NCI-H128 (cell line): ENCODE measurements around the gene ZMYND10.

Source experiments
- DNase-seq: peaks from one replicate; lab custom pipeline; 2025; ENCODE audit not compliant: unreplicated experiment; lab: John Stamatoyannopoulos, UW

The ZMYND10 gene

DNA sequence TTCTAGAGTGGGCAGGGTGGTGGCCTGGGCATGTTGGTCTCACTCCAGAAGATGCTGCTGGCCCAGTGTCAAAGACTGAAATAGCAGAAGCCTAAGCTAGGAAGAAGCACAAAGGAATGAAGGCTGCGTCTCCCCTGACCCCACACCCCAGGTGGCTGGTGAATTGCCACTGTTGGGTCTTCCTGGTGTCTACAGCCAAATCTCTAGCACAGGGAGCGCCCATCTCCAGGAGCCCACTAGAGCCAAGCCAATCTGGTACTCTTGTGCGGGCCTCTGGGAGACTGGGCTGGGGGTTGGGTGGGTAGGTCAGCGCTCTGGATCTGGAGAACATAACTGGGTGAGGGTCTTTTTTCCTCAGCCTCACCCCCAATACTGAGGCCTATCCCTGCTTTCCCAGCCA is 18.4 kb downstream of the ZMYND10 start:
- DNase-seq = no peak

DNA sequence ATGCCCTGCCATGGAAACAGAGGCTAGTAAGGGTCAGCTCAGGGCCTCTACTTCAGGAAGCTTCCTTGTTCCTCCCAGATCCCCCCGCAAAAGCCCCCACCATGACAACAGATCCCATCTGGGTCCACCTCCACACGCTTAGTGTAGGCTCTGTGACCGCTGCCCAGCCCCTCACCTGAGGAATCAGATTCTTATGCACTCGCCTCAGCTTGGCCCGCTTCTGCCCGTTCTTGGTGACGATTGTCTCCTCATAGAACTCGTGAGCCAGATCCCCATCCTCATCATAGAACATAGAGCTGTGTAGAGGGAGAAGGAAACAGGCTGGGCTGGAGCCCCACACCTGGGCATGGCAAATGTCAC is 19.4 kb downstream of the ZMYND10 start:
- no peak for DNase-seq

- no peak for DNase-seq
These were observed 19.9 kb downstream of the ZMYND10 start for GRCh38 chr3:50325497-50326181.

DNA sequence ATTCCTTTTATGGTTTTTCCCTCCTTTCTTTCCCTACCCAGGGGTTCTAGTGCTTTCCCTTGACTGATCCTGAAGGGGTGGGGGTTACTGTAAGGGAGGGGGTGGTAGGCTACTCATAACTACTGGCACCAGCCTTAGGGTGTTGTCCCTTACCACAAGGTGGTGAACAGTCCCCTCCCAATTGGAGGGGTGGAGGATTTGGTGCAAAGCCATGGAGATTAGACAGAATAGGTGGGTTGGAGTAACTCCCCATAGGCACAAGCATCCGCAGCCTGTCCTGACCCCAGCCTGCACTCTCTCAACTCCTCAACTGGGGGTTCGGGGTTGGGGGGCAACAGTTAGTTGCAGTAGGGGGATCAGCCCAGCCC is 20.4 kb downstream of the ZMYND10 start:
- DNase-seq = no peak

GRCh38 chr3:50324351-50325112 is 21.0 kb downstream of the ZMYND10 start:
- DNase-seq = peak; percentile 32

GRCh38 chr3:50323614-50324199 is 21.8 kb downstream of the ZMYND10 start:
- DNase-seq = no peak

DNA sequence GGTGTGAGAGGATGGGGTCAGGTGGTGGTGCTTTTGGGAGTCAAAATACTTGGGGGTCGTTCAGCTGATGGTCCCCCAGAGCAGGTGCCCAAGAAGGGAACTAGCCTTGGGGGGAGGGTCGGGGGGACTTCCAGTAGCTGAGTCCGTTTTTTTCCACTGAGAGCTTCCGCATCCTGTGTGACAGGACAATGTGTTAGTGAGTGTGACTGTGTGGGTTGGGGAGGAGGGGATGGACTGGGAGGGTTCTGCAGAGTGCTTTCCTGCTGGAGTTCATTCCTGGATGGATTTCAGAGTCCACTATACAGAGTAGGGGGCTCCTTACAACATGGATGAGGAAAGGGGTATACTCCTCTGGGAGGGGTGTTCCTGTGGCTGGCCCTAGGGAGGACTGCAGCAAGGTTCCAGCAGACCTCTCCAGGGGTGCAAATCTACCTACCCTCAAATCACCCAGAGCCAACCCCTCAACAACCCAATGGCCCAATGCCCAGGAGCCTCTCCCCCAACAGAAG is 22.4 kb downstream of the ZMYND10 start:
- DNase-seq = no peak

GRCh38 chr3:50322386-50323091 is 23.0 kb downstream of the ZMYND10 start, which contains the start of gene HYAL2:
HYAL2 (minus strand) TSS chr3:50322745; CDS start chr3:50320489, 2,256 bp downstream.
- DNase-seq = no peak

DNA sequence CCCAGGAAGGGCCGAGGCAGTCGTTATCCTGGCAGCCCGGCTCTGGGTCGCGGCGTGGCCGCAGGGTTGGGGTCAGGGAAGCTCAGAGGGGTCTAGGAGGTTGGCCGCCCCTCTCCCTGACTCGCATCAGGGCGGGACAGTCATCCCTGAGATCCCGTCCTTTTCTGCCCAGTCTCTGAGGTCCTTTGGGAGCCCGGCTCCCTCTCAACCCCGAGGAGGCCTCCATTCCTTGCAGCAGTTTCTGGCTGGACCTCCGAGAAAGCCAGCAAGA is 23.5 kb downstream of the ZMYND10 start:
- DNase-seq = no peak

DNA sequence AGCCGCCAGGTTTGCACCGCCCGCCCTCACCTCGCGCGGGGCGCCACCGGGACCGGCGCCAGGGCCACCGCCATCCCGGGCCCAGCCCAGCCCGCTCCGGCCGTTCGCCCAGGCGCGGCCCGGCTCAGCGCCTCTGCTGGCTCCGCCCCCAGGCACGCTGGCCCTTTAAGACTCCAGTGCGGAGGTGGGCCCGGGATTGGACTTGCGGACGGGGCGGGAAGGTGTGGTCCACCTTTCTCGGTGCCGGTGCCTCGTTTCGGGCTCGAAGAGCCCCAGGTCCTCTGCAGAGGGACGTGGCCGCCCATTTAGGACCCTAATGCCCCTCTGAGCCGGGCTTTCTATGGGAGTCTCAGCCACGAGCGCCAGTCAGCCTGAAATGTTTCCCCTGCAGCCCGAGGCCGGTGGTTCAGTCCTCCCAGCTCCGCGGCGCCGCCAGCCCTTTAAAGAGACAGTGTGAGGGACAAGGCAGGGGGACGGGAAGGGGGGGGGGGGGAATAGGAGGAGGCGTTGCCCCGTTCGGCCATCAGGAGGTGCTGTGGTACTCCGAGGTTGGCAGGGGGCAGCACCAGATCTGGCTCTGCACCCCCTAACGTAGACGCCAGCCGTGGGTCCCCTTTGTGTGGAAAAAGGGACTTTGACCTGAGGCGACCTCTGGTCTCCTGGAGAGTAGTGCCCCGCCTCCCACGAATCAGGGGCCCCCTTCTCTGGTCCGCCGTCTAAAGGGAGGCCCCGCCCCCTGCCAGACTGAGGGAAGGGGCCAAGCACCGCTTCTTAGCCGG is 24.0 kb downstream of the ZMYND10 start:
- DNase-seq = peak; percentile 40

DNA sequence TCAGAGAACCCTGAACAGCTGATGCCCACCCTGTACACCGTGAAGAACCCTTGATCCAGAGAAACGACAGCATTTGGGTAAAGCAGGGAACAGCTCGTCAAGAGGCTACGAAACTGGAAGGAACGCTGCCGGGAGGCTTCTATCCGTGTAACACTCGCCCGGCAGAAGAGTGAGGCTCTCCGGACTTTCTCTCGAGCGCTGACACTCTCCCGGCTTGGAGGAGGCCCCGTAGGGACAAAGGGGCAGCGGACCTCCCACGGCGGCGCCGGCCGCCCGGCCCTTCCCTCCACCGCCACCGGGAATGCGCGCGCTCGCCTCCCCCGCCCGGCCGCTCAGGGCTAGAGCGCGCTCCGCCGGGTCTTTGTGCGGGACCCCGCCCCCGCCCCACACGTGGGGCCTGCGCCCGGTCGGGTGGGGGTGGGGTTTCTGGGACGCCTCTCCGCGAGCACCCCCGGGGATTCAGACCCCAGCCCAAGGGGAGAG is 24.6 kb downstream of the ZMYND10 start:
- no peak for DNase-seq

DNA sequence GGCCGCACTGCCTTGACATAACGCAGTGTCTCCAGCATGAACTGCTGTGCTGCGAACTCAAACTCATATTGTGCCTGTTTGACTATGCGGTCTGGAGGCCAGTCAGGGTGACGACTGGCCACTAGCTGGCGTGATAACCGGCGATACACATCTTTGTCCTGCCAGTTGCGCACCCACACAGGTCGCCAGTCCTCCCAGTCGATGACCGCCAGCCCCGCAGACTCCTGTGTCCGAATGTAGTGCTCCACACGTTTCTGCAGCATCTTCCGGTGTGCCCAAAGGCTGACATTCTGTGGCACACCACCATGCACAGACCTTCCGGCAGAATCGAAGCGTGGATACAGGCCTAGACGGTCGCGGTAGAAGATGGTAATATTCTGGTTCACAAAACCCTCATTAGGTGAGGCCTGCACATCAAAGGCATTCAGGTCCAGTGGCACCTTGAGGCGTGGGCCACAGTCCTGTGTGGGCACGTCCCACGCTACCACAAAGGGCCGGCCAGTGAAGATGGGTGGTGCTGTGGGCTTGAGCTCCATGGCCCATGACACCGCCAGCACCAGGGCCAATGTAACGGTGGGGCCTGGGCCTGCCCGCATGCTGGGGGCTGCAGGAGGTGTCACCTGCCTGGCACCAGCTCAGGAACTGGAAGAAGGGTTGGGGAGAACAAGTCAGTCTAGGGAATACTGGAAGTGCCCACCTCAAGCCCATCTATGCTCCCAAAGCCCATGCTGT is 25.5 kb downstream of the ZMYND10 start:
- DNase-seq = no peak

- DNase-seq = no peak
These were observed 26.2 kb downstream of the ZMYND10 start for GRCh38 chr3:50319181-50319893.

GRCh38 chr3:50318615-50319014 is 26.9 kb downstream of the ZMYND10 start:
- DNase-seq = no peak

- DNase-seq = no peak
These were observed 27.4 kb downstream of the ZMYND10 start for GRCh38 chr3:50318163-50318562.

- no peak for DNase-seq
These were observed 28.2 kb downstream of the ZMYND10 start for GRCh38 chr3:50317300-50317699.

DNA sequence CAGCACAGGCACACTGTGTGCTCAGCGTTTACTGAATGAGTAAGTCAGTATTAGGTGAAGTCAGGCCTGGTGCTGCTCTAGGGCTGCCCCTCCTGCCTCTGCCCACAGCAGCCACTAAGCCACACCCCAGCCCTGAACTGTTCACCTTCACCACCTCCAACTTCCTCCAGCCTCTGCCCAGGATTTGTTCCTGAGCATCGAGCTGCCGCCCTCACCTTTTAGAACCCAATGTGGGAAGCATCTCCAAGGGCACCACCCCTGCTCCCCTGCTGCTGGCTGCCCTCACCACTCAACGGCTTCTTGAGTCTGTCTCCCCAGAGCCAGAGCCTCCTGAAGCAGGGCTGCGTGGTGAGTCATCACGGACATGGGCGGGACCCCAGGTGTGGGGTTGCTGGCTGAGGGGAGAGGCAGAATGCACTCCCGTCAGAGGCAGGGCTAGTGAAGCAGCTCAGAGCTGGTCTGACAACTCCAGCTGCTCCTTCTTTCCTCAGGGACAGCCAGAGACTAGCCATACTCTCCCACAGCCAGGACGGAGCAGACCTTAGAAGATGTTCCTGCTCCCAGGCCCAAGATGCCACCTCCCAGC is 28.8 kb downstream of the ZMYND10 start:
- no peak for DNase-seq

DNA sequence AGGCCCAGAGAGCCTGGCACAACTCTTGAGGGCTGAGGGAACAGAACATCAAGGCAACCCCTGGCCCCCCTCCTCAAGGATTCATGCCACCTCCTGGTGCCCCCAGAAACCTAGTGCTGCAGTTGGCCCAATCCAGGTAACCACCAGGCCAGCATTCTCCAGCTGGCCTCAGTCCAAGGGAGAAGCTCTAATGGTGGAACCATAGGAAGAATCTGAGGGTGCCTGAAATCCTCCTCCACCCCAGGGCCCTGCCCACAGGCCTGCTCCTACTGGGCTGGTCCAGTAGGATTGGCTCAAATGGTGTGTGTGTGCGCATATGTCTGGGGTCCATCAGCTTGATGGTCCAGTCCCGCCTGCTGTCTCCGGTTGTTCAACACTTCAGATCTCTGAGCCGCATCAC is 30.7 kb downstream of the ZMYND10 start:
- DNase-seq = no peak

- DNase-seq = no peak
These were observed 31.2 kb downstream of the ZMYND10 start for GRCh38 chr3:50314342-50314741.
